MCF 10A (cell line): Measurements from ENCODE around the gene RTL1. TPM values are rescaled to one million over a fixed set of nuclear protein-coding genes. Genes with fewer than 3 reads are reported as not detected.
A peak's percentile ranks its signal among the peaks of the same experiment; 100 is the strongest.

Source experiments
- BruUV-seq: library from RNA; stranded (reverse); fragments of 400-500 nt; replicated peaks from 2 replicates; lab custom pipeline; 2021; lab: Mats Ljungman, UMichigan
- CTCF ChIA-PET: fragments of 300-600 bp; sonication (Branson Sonifier 250); formaldehyde crosslinking; extraction: SDS; loops from one replicate; lab custom pipeline; 2021; ENCODE audit warnings: antibody characterized with exemption, inconsistent platforms; lab: Yijun Ruan, JAX
- POLR2A ChIA-PET: fragments of 300-600, 350-650 bp; sonication (Branson Sonifier 250); formaldehyde crosslinking; extraction: SDS; loops from one replicate; lab custom pipeline; 2020; ENCODE audit warnings: antibody characterized with exemption, inconsistent platforms; lab: Yijun Ruan, JAX
- DNase-seq: peaks from one replicate; pipeline ENCODE4 v3.0.0-alpha.2; 2018; ENCODE audit not compliant: unreplicated experiment
- H3K27ac Mint-ChIP-seq: one replicate; pipeline ENCODE4 v1.8.0; 2022; ENCODE audit warnings: mild to moderate bottlenecking, low read depth, mixed read lengths; ENCODE audit not compliant: unreplicated experiment
- H3K27me3 Mint-ChIP-seq: one replicate; pipeline ENCODE4 v1.8.0; 2022; ENCODE audit warnings: mixed read lengths; ENCODE audit not compliant: insufficient read depth, unreplicated experiment
- H3K36me3 Mint-ChIP-seq: one replicate; pipeline ENCODE4 v1.8.0; 2022; ENCODE audit warnings: mild to moderate bottlenecking, moderate library complexity, mixed read lengths; ENCODE audit not compliant: insufficient read depth, unreplicated experiment
- H3K4me1 Mint-ChIP-seq: one replicate; pipeline ENCODE4 v1.8.0; 2022; ENCODE audit warnings: mixed read lengths; ENCODE audit not compliant: insufficient read depth, unreplicated experiment
- H3K4me3 Mint-ChIP-seq: one replicate; pipeline ENCODE4 v1.8.0; 2022; ENCODE audit warnings: mild to moderate bottlenecking, moderate library complexity, mixed read lengths; ENCODE audit not compliant: unreplicated experiment
- H3K9me3 Mint-ChIP-seq: one replicate; pipeline ENCODE4 v1.8.0; 2022; ENCODE audit warnings: mixed read lengths; ENCODE audit not compliant: unreplicated experiment
- intact Hi-C: fragments of 100-400 bp; cut with micrococcal nuclease; formaldehyde crosslinking; loops from 2 replicates; pipeline ENCODE4 v1.14.1; 2022
- total RNA-seq: library from RNA; stranded (reverse); gene quantifications from 2 replicates; pipeline ENCODE4 v1.2.3, GENCODE V29; 2022
- TF ChIP-seq, protein P1 (sequence below): fragments of 200-600 bp; IDR thresholded peaks from one replicate; pipeline ENCODE4 v1.8.0; 2022; ENCODE audit warnings: antibody characterized with exemption, mild to moderate bottlenecking; ENCODE audit not compliant: unreplicated experiment

Gene RTL1
- total RNA-seq, 1 experiment from 2014 or later = not detected

GRCh38 chr14:100904307-100905087 is 975 bp upstream of the RTL1 start:
- Mint-ChIP-seq H3K4me1 (peaks cover 5% of the 10 kb centered on the region), H3K27me3 (peaks cover 78% of the 10 kb centered on the region), H3K4me3 (no peak overlapping the region), H3K9me3 (no peaks in the 10 kb centered on the region), H3K27ac (no peak overlapping the region), H3K36me3 (no peaks in the 10 kb centered on the region)
- TF ChIP-seq, protein P1, sequence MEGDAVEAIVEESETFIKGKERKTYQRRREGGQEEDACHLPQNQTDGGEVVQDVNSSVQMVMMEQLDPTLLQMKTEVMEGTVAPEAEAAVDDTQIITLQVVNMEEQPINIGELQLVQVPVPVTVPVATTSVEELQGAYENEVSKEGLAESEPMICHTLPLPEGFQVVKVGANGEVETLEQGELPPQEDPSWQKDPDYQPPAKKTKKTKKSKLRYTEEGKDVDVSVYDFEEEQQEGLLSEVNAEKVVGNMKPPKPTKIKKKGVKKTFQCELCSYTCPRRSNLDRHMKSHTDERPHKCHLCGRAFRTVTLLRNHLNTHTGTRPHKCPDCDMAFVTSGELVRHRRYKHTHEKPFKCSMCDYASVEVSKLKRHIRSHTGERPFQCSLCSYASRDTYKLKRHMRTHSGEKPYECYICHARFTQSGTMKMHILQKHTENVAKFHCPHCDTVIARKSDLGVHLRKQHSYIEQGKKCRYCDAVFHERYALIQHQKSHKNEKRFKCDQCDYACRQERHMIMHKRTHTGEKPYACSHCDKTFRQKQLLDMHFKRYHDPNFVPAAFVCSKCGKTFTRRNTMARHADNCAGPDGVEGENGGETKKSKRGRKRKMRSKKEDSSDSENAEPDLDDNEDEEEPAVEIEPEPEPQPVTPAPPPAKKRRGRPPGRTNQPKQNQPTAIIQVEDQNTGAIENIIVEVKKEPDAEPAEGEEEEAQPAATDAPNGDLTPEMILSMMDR = no peak
- ChIA-PET CTCF (interaction anchor here (0.7 kb wide), 1 partner anchor 523 kb away, joined by 4 read pairs; no protein-coding TSS in a partner anchor), POLR2A (no interaction called here)
- BruUV-seq = no TSS peak
- no peak for DNase-seq
- intact Hi-C loops = loop anchor here (5.0 kb wide), 2 partner anchors 168 to 763 kb away; no protein-coding TSS in a partner anchor

DNA sequence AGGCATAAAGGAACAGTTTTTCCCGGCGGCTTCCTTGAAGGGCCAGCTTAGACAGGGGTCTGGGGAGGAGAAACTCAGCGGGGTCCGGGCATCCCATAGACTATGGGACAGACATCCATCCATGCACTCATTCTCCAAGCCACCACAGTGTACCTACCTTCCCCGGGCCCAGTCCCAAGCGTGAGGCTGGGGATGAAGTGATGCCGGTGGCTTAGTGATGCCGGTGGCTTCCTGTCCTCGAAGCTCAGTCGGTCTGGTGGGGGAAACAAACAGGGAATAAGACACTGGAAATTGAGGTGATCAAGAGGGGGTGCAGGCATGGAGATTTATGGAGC is 421 bp downstream of the RTL1 start:
- no peaks in the 10 kb centered on the region for H3K9me3 Mint-ChIP-seq
- intact Hi-C loops = loop anchor here (5.0 kb wide), 2 partner anchors 169 to 764 kb away; no protein-coding TSS in a partner anchor
- TF ChIP-seq, protein P1 = no peak
- no peaks in the 10 kb centered on the region for H3K36me3 Mint-ChIP-seq
- no peak for DNase-seq
- peaks cover 90% of the 10 kb centered on the region for H3K27me3 Mint-ChIP-seq
- CTCF ChIA-PET = interaction anchor here (0.6 kb wide), 1 partner anchor 441 kb away, joined by 3 read pairs; no protein-coding TSS in a partner anchor
- H3K27ac Mint-ChIP-seq = no peak overlapping the region
- BruUV-seq = no TSS peak
- POLR2A ChIA-PET = no interaction called here
- H3K4me1 Mint-ChIP-seq = peaks cover 5% of the 10 kb centered on the region
- no peak overlapping the region for H3K4me3 Mint-ChIP-seq

DNA sequence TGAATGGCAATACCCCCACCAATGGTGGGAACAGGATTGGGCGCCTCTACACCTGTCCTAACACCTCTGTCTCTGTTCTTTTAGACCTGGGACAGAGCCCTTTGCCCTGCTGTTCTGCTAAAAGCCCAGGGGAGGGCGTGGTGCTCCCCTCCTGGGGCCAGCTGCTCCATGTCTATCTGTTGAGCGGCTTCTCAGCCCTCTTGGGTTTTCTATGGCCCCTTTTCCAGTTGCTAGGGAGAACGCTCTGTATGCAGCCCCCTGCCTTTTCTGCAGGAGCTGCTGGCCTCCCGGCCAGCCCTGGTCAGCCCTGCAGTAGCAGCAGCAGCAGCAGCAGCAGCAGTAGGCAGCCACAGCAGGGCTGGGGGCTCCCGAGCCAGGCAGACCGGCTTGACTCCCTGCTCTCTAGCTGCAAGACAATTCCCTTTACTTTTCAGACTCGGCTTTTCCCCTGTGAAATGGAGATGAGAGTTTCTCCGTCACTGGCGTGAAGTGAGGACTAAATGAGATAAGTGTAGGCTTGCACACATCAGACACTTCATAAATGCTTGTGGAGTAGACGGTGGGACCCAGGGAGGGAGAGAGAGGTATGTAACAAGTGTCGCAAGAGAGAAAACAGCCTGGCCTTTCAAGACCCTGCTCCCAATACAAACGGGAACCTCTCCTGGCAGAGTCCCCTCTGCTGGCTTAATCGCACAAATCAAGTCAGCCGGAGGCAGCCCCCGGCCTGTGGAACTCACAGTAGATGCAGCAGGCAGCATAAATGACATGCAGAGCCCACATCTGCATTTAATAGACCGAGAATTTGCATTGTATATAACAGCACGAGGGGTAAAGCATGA is 1.0 kb downstream of the RTL1 start:
- Mint-ChIP-seq H3K4me1 (peaks cover 5% of the 10 kb centered on the region), H3K27ac (no peak overlapping the region), H3K27me3 (peaks cover 91% of the 10 kb centered on the region), H3K4me3 (no peak overlapping the region), H3K9me3 (no peaks in the 10 kb centered on the region), H3K36me3 (no peaks in the 10 kb centered on the region)
- ChIA-PET POLR2A (no interaction called here), CTCF (interaction anchor here (0.6 to 1.4 kb wide), 6 partner anchors 19 to 520 kb away, joined by 3 to 8 read pairs (median 3); no protein-coding TSS in a partner anchor)
- intact Hi-C loops = loop anchor here (1.0 to 5.0 kb wide), 3 partner anchors 170 to 765 kb away; no protein-coding TSS in a partner anchor
- no TSS peak for BruUV-seq
- DNase-seq = peak; percentile 23
- TF ChIP-seq, protein P1 = peak; percentile 20
